HepG2 (cell line): ENCODE results near the gene DIPK1C.

ENCODE experiments used
- CHCHD3 ChIP-seq: sonication (generic); formaldehyde crosslinking; IDR thresholded peaks from 2 replicates; pipeline ENCODE4 v1.8.0; 2022; ENCODE audit warnings: mild to moderate bottlenecking, missing genetic modification reagents, moderate library complexity
- KIAA2018 ChIP-seq: sonication (generic); formaldehyde crosslinking; IDR thresholded peaks from 2 replicates; pipeline ENCODE4 v1.5.0; 2020; ENCODE audit warnings: mild to moderate bottlenecking, missing genetic modification reagents, borderline replicate concordance
- POLR2A ChIP-seq, 2 experiments: IDR thresholded peaks; 2 replicates each; pipeline ENCODE4 v1.6.1; 2011; ENCODE audit warnings: low read depth in 2 of 2, low read length in 2 of 2, mild to moderate bottlenecking in 1 of 2, moderate library complexity in 1 of 2; ENCODE audit not compliant: insufficient read depth in 1 of 2
- SALL2 ChIP-seq: sonication (generic); formaldehyde crosslinking; IDR thresholded peaks from 2 replicates; pipeline ENCODE4 v1.8.1; 2023; ENCODE audit warnings: mild to moderate bottlenecking, missing genetic modification reagents, inconsistent platforms
- ZNF570 ChIP-seq: sonication (generic); formaldehyde crosslinking; IDR thresholded peaks from 2 replicates; pipeline ENCODE4 v1.4.0; 2020; ENCODE audit warnings: mild to moderate bottlenecking, missing genetic modification reagents, borderline replicate concordance

- no peak for TF ChIP-seq KIAA2018 (CRISPR knock-in tag)
- TF ChIP-seq SALL2 (CRISPR knock-in tag) = no peak
- TF ChIP-seq CHCHD3 = no peak
- no peak for TF ChIP-seq ZNF570 (CRISPR knock-in tag)
- TF ChIP-seq POLR2A (IDR thresholded peaks at IDR 0.05; ENCODE audit: insufficient read depth in 1 of 2, low read depth in 2 of 2, low read length in 2 of 2) = no peak
Measured at GRCh38 chr18:74482697-74483096, 25.6 kb upstream of the DIPK1C start.
